GM23248 (cell line): ENCODE data around the gene EHD4. TPM values are rescaled to one million over a fixed set of nuclear protein-coding genes. Genes with fewer than 3 reads are reported as not detected.

Experiments used
- DNase-seq: peaks from one replicate; pipeline ENCODE4 v3.0.0-alpha.2; 2015
- H2AFZ ChIP-seq: fragments of 200-600 bp; sonication (generic); 2 replicates; pipeline ENCODE4 v1.6.1; 2016; ENCODE audit warnings: antibody characterized with exemption
- H3F3A ChIP-seq: fragments of 200-600 bp; sonication (generic); 2 replicates; pipeline ENCODE4 v1.6.1; 2016; ENCODE audit warnings: mild to moderate bottlenecking, antibody characterized with exemption, mixed run types; ENCODE audit not compliant: insufficient read depth
- H3K27ac ChIP-seq: fragments of 200-600 bp; sonication (generic); 2 replicates; pipeline ENCODE4 v1.5.1; 2016; ENCODE audit warnings: mild to moderate bottlenecking
- H3K27me3 ChIP-seq: fragments of 200-600 bp; sonication (generic); replicated peaks from 2 replicates; pipeline ENCODE4 v1.6.1; 2016; ENCODE audit warnings: mild to moderate bottlenecking; ENCODE audit not compliant: insufficient read depth
- H3K36me3 ChIP-seq: fragments of 200-600 bp; sonication (generic); 2 replicates; pipeline ENCODE4 v1.6.1; 2016; ENCODE audit warnings: low read depth, mild to moderate bottlenecking
- H3K4me1 ChIP-seq: fragments of 200-600 bp; sonication (generic); 2 replicates; pipeline ENCODE4 v1.6.1; 2016; ENCODE audit warnings: mild to moderate bottlenecking; ENCODE audit not compliant: insufficient read depth
- H3K4me2 ChIP-seq: fragments of 200-600 bp; sonication (generic); one replicate; pipeline ENCODE4 v1.6.1; 2016; ENCODE audit warnings: mild to moderate bottlenecking; ENCODE audit not compliant: unreplicated experiment
- H3K4me3 ChIP-seq: fragments of 200-600 bp; sonication (generic); 2 replicates; pipeline ENCODE4 v1.5.1; 2016; ENCODE audit warnings: mild to moderate bottlenecking
- H3K79me2 ChIP-seq: fragments of 200-600 bp; sonication (generic); 2 replicates; pipeline ENCODE4 v1.6.1; 2016; ENCODE audit warnings: mild to moderate bottlenecking; ENCODE audit not compliant: insufficient read depth
- H3K9ac ChIP-seq: fragments of 200-600 bp; sonication (generic); 2 replicates; pipeline ENCODE4 v1.6.1; 2016; ENCODE audit warnings: mild to moderate bottlenecking
- H3K9me2 ChIP-seq: fragments of 200-600 bp; sonication (generic); 2 replicates; pipeline ENCODE4 v1.6.1; 2016; ENCODE audit warnings: mixed run types, mild to moderate bottlenecking, moderate library complexity; ENCODE audit not compliant: insufficient read depth
- H3K9me3 ChIP-seq: fragments of 200-600 bp; sonication (generic); one replicate; pipeline ENCODE4 v1.6.1; 2017; ENCODE audit warnings: low read depth
- H4K20me1 ChIP-seq: fragments of 200-600 bp; sonication (generic); 2 replicates; pipeline ENCODE4 v1.6.0; 2016; ENCODE audit not compliant: insufficient read depth
- EZH2 ChIP-seq: fragments of 200-600 bp; sonication (generic); IDR thresholded peaks from 2 replicates; pipeline ENCODE4 v1.6.1; 2018; ENCODE audit warnings: antibody characterized with exemption, mild to moderate bottlenecking; ENCODE audit not compliant: insufficient read depth, poor library complexity, severe bottlenecking
- EZH2phosphoT487 ChIP-seq: fragments of 200-600 bp; sonication (generic); IDR thresholded peaks from 2 replicates; pipeline ENCODE4 v1.6.1; 2018; ENCODE audit warnings: antibody characterized with exemption, moderate library complexity, mild to moderate bottlenecking, low read depth; ENCODE audit not compliant: insufficient read depth
- WGBS, 2 experiments: methylation state at CpG; one replicate each; pipeline ENCODE4 v1.1.6; 2015 to 2017; ENCODE audit warnings: low lambda C conversion rate in 2 of 2, low coverage in 1 of 2; ENCODE audit errors: missing lambda C conversion rate in 2 of 2; 5-methylcytosine and 5-hydroxymethylcytosine counted together
- in situ Hi-C: fragments of 300-500 bp; cut with MboI; formaldehyde crosslinking; loops from 2 replicates; pipeline ENCODE4 v1.15.0; 2020
- polyA plus RNA-seq: library from polyadenylated mRNA; unstranded; fragments of >200 nt; fragmentation: Nextera tagmentation; extraction: Ambion mirVana; gene quantifications from 2 replicates; pipeline ENCODE4 v1.2.1, GENCODE V29; 2016
- total RNA-seq: library from RNA; depleted of rRNA; stranded (reverse); fragments of >200 nt; shearing (Covaris generic); gene quantifications from 2 replicates; pipeline ENCODE4 v1.2.3, GENCODE V29; 2014

The EHD4 gene
- total and polyA plus RNA-seq, 2 experiments from 2014 or later: 17.7 to 18.7 TPM

GRCh38 chr15:41911691-41912345 lies 60.5 kb downstream of the EHD4 start:
- Histone ChIP-seq H3K4me1 (no peaks in the 10 kb centered on the region), H3K4me2 (no peak overlapping the region), H3K9me3 (no peaks in the 10 kb centered on the region), H3K9me2 (no peaks in the 10 kb centered on the region), H3F3A (no peaks in the 10 kb centered on the region; the same call in 1 of the 2 replicates), H3K9ac (no peak overlapping the region), H3K27me3 (no peaks in the 10 kb centered on the region), H3K4me3 (no peak overlapping the region), H3K36me3 (0 out of 2 replicates have a peak, but pooled peaks cover 3% of the 10 kb centered on the region), H4K20me1 (no peaks in the 10 kb centered on the region), H3K79me2 (peaks cover 6% of the 10 kb centered on the region), H3K27ac (no peak overlapping the region), H2AFZ (no peak overlapping the region)
- TF ChIP-seq EZH2phosphoT487 (no peak), EZH2 (no peak)
- in situ Hi-C loops: no loop called here
- 84 to 85% methylated on average over 14 of the region's 14 CpGs for WGBS, 2 experiments
- no peak for DNase-seq

- no peak overlapping the region for H3K4me3 ChIP-seq
- no peak overlapping the region for H3K27ac ChIP-seq
- no peak overlapping the region for H3K4me2 ChIP-seq
- in situ Hi-C loops: no loop called here
- no peak overlapping the region for H2AFZ ChIP-seq
- WGBS, 2 experiments: 85 to 86% methylated on average over 17 of the region's 17 CpGs
- H3K79me2 ChIP-seq: no peaks in the 10 kb centered on the region
- H3F3A ChIP-seq: no peaks in the 10 kb centered on the region
- H3K9ac ChIP-seq: no peak overlapping the region
- H3K9me3 ChIP-seq: no peaks in the 10 kb centered on the region
- no peaks in the 10 kb centered on the region for H3K27me3 ChIP-seq
- H3K4me1 ChIP-seq: no peaks in the 10 kb centered on the region
- H3K36me3 ChIP-seq: 0 out of 2 replicates have a peak, but pooled peaks cover 3% of the 10 kb centered on the region
- TF ChIP-seq EZH2phosphoT487: no peak
- no peak for TF ChIP-seq EZH2
- H3K9me2 ChIP-seq: no peaks in the 10 kb centered on the region
- DNase-seq: no peak
- H4K20me1 ChIP-seq: no peaks in the 10 kb centered on the region
These were observed 63.5 kb downstream of the EHD4 start for GRCh38 chr15:41908736-41909461.

- H3K36me3 ChIP-seq: 0 out of 2 replicates have a peak, but pooled peaks cover 3% of the 10 kb centered on the region
- WGBS, 2 experiments: 77 to 86% methylated on average over 3 of the region's 3 CpGs
These were observed 65.2 kb downstream of the EHD4 start for GRCh38 chr15:41907141-41907540.

GRCh38 chr15:41906608-41907007 lies 65.7 kb downstream of the EHD4 start:
- Histone ChIP-seq H3K4me2 (no peak overlapping the region), H3K79me2 (no peaks in the 10 kb centered on the region), H3K9me3 (no peaks in the 10 kb centered on the region), H2AFZ (no peak overlapping the region), H3K27ac (no peak overlapping the region), H3K9me2 (no peaks in the 10 kb centered on the region), H3K9ac (no peak overlapping the region), H4K20me1 (no peaks in the 10 kb centered on the region), H3K27me3 (no peaks in the 10 kb centered on the region), H3K36me3 (0 out of 2 replicates have a peak, but pooled peaks cover 3% of the 10 kb centered on the region), H3K4me3 (no peak overlapping the region), H3F3A (no peaks in the 10 kb centered on the region), H3K4me1 (no peaks in the 10 kb centered on the region)
- TF ChIP-seq EZH2phosphoT487 (no peak), EZH2 (no peak)
- 98 to 99% methylated on average over 4 to 5 of the region's 5 CpGs for whole genome bisulfite sequencing, 2 experiments
- in situ Hi-C loops: no loop called here
- DNase-seq: no peak

More at GRCh38 chr15:41907141-41907540, 65.2 kb downstream of the EHD4 start:
- TF ChIP-seq EZH2phosphoT487 (no peak), EZH2 (no peak)
- Histone ChIP-seq H3K27ac (no peak overlapping the region), H3K9me2 (no peaks in the 10 kb centered on the region), H3K79me2 (no peaks in the 10 kb centered on the region), H3K27me3 (no peaks in the 10 kb centered on the region), H3F3A (no peaks in the 10 kb centered on the region), H3K9ac (no peak overlapping the region), H4K20me1 (no peaks in the 10 kb centered on the region), H3K9me3 (no peaks in the 10 kb centered on the region), H2AFZ (no peak overlapping the region), H3K4me3 (no peak overlapping the region), H3K4me2 (no peak overlapping the region), H3K4me1 (no peaks in the 10 kb centered on the region)
- DNase-seq: no peak
- in situ Hi-C loops: no loop called here
